GM18508 (cell line): ENCODE measurements around the gene CSNK1D.
"Not testable (repeated sequence)": the region's sequence is repeated elsewhere in the genome, so short reads cannot be mapped to it uniquely, and the experiment has no call there.

Experiments used
- ATAC-seq: cut with Tn5 transposase; IDR thresholded peaks from one replicate; pipeline ENCODE4 v1.9.1; 2021; ENCODE audit warnings: moderate number of reproducible peaks; ENCODE audit not compliant: insufficient read depth, unreplicated experiment

CSNK1D gene

DNA sequence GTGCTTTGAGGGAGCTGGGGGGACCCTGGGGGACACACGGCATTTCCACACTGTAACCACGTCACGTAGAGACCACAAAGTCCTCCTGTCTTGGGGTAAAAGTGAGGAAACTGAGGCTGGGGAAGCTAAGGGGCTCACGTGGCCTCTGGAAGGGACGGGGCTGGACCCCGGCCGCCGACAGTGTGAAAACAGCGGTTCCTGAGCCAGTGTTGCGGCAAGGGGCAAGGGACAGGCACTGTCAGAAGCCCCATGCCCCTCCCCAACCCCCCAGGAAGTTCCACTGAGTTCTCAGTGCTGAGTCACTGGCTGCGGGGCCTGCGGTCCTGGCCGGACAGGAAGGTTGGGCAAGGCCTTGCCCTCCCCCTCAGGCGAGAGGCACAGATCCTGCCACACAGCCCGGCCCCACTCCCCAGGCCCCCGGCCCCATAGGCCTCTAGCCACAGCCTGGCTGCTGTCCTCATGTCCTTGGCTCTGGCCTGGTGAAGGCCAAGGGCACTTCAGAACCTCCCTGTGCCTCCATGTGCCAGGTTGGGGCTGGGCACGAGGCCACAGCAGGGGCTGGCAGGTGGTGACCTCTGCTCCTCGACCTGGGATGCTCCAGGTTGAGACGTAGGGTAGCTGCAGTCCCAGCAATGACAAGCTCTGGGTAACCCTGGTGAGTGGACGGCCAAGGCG, 55.8 kb downstream of the CSNK1D start:
- no peak for ATAC-seq

- ATAC-seq = no peak
These were observed 56.4 kb downstream of the CSNK1D start for GRCh38 chr17:82217120-82217529.

- no peak for ATAC-seq
These were observed 57.0 kb downstream of the CSNK1D start for GRCh38 chr17:82216301-82217119.

DNA sequence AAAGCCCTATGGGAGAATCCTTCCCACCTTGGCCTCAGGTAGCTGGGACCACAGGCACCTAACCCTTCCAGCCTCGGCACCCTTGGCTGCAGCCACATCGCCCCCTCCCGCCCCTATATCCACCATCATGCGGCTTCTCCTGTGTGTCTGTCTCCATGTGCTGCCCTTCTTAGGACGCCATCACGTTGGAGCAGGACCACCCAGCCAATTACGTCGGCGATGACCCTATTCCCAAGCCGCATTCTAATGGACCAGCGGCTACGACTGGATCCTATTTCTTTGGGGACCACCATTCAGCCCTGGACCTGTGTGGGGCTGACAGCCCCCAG, 57.6 kb downstream of the CSNK1D start:
- no peak for ATAC-seq

DNA sequence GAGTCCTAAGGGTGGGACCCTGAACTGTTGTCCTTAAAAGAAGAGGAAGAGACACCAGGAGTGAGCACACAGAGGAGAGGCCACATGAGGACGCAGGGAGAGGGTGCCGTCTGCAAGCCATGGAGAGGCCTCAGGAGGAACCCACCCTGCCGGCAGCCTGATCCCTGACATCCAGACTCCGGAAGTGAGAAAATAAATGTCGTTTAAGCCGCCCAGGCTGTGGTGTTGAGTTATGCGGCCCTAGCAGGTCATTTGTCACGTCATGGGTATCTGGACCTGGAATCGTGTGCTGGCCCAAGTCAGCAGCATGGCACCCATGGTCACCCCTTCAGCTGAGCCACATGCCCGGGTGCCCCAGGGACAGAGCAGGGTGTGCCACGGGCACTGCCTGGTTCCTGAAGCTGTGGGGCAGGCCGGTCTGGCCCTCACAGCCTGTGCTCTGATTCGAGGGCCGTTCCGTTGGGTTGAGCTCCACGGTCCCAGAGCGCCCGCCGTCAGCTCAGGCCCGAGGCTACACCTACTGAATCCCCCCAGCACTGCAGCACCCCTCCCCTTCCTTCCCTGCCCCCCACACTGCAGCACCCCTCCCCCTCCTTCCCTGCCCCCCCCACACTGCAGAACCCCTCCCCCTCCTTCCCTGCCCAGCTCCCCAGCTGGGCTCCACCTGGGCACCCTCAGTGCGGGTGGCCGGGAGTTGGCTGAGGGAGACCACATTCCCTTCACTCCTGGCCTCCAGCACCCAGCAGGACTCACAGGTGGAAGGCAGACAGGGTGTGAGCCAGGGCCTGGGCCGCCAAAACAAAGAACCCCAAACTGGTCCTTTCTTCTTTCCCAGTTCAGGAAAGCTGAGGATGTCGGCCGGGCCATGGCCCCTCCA, 58.2 kb downstream of the CSNK1D start:
- no peak for ATAC-seq

GRCh38 chr17:82214012-82214628, 59.4 kb downstream of the CSNK1D start:
- no peak for ATAC-seq

DNA sequence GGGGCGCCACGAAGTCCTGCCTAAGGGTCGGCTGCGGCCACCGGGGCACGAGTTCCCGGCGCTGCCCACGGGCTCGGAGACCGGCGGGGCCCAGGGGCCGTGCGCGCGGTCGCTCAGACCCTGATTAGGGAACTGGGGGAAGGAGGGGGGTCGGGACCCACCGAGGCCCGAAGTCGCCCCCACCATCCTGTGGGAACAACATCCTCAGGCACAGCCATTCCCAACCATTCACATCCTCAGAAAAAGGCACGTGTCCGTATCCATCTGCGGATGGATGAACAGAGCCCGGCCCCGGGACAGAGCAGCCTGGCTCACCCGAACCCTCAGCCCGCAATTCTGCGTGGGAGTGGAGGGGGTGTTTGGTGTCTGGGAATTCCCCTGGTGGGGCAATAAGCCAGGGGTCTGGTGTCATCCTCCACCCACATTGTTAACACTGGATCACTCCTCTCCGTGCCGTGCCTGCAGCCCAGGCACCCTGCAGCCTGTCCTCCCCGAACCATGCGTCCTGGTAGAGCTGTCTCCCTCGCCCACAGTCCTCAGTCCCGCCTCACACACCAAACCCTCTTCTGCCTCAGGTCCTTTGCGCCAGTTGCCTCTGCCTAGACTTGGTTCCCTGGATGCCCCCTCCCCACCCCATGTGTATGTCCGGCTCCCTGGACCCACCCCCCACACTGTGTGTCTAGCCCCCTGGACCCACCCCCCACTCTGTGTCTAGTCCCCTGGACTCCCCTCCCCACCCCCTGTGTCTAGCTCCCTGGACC, 60.1 kb downstream of the CSNK1D start:
- ATAC-seq = no peak

- ATAC-seq = no peak
These were observed 60.9 kb downstream of the CSNK1D start, which contains the start of gene CCDC57 for GRCh38 chr17:82212331-82213250. Gene CCDC57 (minus strand): TSS chr17:82212842. CDS start chr17:82201944, 10,898 bp downstream.

GRCh38 chr17:82210655-82211054, 62.8 kb downstream of the CSNK1D start:
- not testable (repeated sequence) for ATAC-seq

DNA sequence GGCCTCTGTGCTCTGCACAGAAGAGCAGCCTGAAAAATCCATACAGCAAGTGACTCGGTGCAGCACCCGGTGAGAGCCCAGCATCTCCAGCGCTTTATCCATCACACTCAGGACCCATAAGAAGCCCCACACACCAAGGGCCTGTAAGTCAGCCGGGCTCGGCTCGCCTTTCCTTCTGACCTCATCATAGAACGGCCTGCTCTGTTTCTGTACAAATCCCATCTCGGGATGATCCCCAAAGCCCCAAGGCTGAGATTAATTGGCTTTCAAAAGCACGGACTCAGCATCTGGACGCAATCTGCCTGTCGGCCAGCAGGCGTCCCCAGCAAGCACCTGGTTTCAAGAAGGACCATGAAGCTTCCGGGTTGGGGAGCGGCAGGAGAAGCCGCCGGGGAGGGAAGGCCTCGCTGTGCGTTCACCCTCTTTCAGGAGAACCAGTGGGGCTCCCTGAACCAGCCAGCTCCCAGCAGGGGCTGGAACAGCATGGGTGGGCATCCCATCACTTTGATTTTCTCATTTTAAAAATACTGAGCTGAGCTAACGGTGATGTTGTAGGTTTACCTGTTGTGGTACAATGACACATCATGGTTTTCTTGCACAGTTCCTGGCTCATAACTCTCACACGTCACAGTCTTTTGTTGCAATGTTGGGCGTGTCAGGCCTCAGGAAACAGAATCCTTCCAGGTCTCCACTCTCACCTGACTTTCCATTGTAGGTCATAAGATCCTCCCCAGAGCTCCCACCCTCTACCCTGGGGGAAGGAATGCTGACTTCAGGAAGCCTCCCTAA, 67.6 kb downstream of the CSNK1D start:
- no peak for ATAC-seq

GRCh38 chr17:82204831-82205719, 68.4 kb downstream of the CSNK1D start:
- ATAC-seq = no peak

DNA sequence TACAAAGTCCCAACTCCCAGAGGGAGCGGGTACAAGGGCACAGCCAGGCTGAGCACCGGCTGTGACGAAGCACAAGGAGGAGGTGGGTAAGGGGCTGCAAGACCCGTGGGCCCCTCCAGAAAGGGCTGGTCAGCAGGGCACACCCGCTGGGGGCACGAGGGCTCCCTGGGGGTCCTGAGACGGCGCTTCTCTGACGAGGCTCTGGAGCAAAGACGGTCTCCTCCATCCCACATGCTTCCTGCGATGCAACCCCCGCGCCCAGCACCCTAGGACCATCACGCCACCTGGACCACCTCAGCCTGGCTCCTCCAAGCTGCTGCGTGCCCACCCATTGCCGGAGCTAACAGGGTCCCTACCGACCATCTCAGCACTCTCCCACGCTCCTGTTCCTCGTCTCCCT, 69.6 kb downstream of the CSNK1D start:
- no peak for ATAC-seq

DNA sequence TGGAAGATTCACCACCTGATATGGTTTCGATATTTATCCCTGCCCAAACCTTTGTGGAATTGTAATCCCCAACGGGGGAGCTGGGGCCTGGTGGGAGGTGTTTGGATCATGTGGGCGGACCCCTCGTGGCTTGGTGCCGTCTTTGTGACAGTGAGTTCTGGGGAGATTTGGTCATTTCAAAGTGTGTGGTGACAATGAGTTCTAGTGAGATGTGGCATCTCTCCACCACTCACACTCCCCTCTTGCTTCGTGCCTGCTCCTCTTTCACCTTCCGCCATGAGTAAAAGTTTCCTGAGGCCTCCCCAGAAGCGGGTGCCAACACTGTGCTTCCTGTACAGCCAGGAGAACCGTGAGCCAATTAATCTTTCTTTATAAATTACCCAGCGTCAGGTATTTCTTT, 70.5 kb downstream of the CSNK1D start:
- no peak for ATAC-seq

- ATAC-seq = no peak
These were observed 72.0 kb downstream of the CSNK1D start for GRCh38 chr17:82201498-82201910.

- no peak for ATAC-seq
These were observed 72.6 kb downstream of the CSNK1D start for GRCh38 chr17:82200743-82201497.

DNA sequence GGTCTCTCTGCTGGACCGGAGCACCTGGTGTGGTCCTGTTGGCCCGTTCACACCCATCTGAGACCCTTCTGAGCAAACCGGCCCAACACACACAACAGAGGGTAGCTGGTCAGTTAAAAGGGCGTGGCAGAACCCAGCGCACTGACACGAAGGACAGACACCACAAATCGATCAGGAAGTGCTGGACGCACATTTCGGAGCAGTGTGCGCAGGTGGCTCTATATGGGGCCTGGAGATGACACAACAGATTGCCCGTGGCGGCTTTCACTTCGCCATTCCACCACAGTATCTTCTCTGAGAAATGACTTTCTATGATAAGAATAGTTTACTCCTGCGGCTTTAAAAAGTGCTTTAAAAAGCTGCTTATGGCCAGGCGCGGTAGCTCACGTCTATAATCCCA, 73.4 kb downstream of the CSNK1D start:
- no peak for ATAC-seq
